WTC11 (cell line): ENCODE results near the gene IGSF1. TPM values are rescaled to one million over a fixed set of nuclear protein-coding genes. Genes with fewer than 3 reads are reported as not detected.
A peak's percentile ranks its signal among the peaks of the same experiment; 100 is the strongest.

Experiments
- ATAC-seq: fragments of 200-7000 bp; cut with Tn5 transposase; 2 replicates; pipeline ENCODE4 v1.10.0; 2021; ENCODE audit warnings: mild to moderate bottlenecking, moderate library complexity
- CTCF ChIA-PET: fragments of 300-600 bp; sonication (Branson Sonifier 250); formaldehyde crosslinking; loops from one replicate; lab custom pipeline; 2021; ENCODE audit warnings: antibody characterized with exemption; lab: Charles Lee
- POLR2A ChIA-PET: fragments of 350-600 bp; sonication (Branson Sonifier 250); formaldehyde crosslinking; loops from one replicate; lab custom pipeline; 2021; ENCODE audit warnings: antibody characterized with exemption; lab: Charles Lee
- DNase-seq: peaks from one replicate; pipeline ENCODE4 v3.0.0; 2021; ENCODE audit warnings: low spot score
- H3K27ac Mint-ChIP-seq: 2 replicates; pipeline ENCODE4 v1.8.0; 2021; ENCODE audit warnings: mixed read lengths
- H3K27me3 Mint-ChIP-seq: 2 replicates; pipeline ENCODE4 v1.8.0; 2021; ENCODE audit warnings: low read depth, mild to moderate bottlenecking, moderate library complexity, mixed read lengths
- H3K36me3 Mint-ChIP-seq: 2 replicates; pipeline ENCODE4 v1.8.0; 2021; ENCODE audit warnings: mixed read lengths
- H3K4me1 Mint-ChIP-seq: 2 replicates; pipeline ENCODE4 v1.8.0; 2022; ENCODE audit warnings: mixed read lengths
- H3K4me3 Mint-ChIP-seq: 2 replicates; pipeline ENCODE4 v1.8.0; 2021; ENCODE audit warnings: mild to moderate bottlenecking, moderate library complexity, mixed read lengths
- H3K9me3 Mint-ChIP-seq: 2 replicates; pipeline ENCODE4 v1.8.0; 2021; ENCODE audit warnings: mixed read lengths
- E2F1 ChIP-seq: sonication (generic); formaldehyde crosslinking; IDR thresholded peaks from 2 replicates; pipeline ENCODE4 v1.8.0; 2022; ENCODE audit warnings: mild to moderate bottlenecking, missing genetic modification reagents
- ETV6 ChIP-seq: sonication (generic); formaldehyde crosslinking; IDR thresholded peaks from 2 replicates; pipeline ENCODE4 v1.8.1; 2022; ENCODE audit warnings: mild to moderate bottlenecking, missing genetic modification reagents
- FOXJ3 ChIP-seq: sonication (generic); formaldehyde crosslinking; IDR thresholded peaks from 2 replicates; pipeline ENCODE4 v1.9.0; 2021; ENCODE audit warnings: missing genetic modification reagents, mild to moderate bottlenecking, borderline replicate concordance
- GTF2I ChIP-seq: fragments of 250-450 bp; sonication (Bioruptor Pico); conservative IDR thresholded peaks from 2 replicates; pipeline ENCODE4 v1.4.0; 2021; ENCODE audit warnings: mild to moderate bottlenecking
- MLX ChIP-seq: sonication (generic); formaldehyde crosslinking; IDR thresholded peaks from 2 replicates; pipeline ENCODE4 v1.8.1; 2023; ENCODE audit warnings: mild to moderate bottlenecking, missing genetic modification reagents, moderate library complexity
- RORB ChIP-seq: fragments of 250-450 bp; sonication (Bioruptor Pico); IDR thresholded peaks from 2 replicates; pipeline ENCODE4 v1.9.0; 2021; ENCODE audit warnings: mild to moderate bottlenecking
- TP53 ChIP-seq: sonication (generic); formaldehyde crosslinking; IDR thresholded peaks from 2 replicates; pipeline ENCODE4 v1.8.1; 2023; ENCODE audit warnings: mild to moderate bottlenecking, missing genetic modification reagents
- ZNF219 ChIP-seq: sonication (generic); formaldehyde crosslinking; IDR thresholded peaks from 2 replicates; pipeline ENCODE4 v1.8.0; 2023; ENCODE audit warnings: missing genetic modification reagents, mild to moderate bottlenecking, borderline replicate concordance
- ZNF532 ChIP-seq: fragments of 250-450 bp; sonication (Bioruptor Pico); IDR thresholded peaks from 2 replicates; pipeline ENCODE4 v1.9.0; 2021; ENCODE audit warnings: mild to moderate bottlenecking, borderline replicate concordance
- total RNA-seq: library from RNA; stranded (reverse); gene quantifications from 3 replicates; pipeline ENCODE4 v1.2.3, GENCODE V29; 2021
- TF ChIP-seq, protein P1 (sequence below): sonication (generic); formaldehyde crosslinking; conservative IDR thresholded peaks from 2 replicates; pipeline ENCODE4 v1.8.1; 2023; ENCODE audit warnings: mild to moderate bottlenecking, low read depth, missing genetic modification reagents, moderate library complexity
- TF ChIP-seq, protein P2 (sequence below): sonication (generic); formaldehyde crosslinking; IDR thresholded peaks from 2 replicates; pipeline ENCODE4 v1.8.1; 2023; ENCODE audit warnings: mild to moderate bottlenecking, missing genetic modification reagents, moderate library complexity
- TF ChIP-seq, protein P3 (sequence below): fragments of 200-600 bp; IDR thresholded peaks from 2 replicates; pipeline ENCODE4 v1.8.0; 2022; ENCODE audit warnings: antibody characterized with exemption

The IGSF1 gene
- total RNA-seq, 1 experiment from 2014 or later = 16.2 TPM

DNA sequence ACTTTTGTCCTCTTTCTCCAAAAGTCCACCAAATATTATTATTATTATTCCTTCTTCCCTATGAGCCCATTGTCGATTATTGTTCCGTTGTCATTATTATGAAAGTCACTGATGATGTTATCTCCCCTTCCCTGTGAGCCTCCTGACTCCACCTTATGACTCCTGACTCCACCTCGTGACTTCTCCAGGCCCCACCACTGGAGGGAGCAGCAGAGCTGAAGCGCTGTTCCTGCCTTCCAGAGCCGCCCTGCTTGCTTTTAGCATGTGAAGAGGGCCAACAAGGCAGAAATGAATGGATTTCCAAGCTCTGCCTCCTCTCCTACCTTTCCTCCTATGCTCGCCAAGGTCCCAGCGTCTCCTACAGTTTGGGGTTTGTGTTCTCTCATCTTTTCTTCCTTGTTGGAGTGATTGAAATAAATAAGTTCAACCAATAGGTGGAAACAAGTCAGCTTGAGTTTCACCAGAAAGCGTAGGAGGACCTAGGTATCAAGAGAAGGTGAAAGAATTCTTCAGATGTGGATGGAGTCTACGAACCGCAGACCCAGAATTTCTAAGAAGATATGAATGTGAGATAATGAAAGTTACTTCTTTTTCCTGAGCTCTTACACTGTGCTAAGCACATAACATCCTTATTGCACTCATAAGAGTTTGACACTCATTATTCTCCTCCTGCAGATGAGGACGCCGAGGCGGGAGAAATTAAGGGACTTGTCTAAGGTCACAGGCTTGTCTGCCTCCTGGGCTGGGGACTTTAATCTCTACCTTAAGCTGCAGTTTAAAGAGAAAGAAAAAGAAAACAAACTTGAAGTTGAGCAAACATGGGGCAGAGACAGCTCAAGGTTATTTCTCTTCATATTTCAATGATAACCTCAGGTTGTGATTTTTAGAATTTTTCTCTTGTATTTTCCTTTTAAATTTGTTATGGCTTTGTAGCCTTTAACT, 26.1 kb downstream of the IGSF1 start:
- no peaks in the 10 kb centered on the region for H3K27me3 Mint-ChIP-seq
- H3K27ac Mint-ChIP-seq = no peak overlapping the region
- CTCF ChIA-PET = interaction anchor here (1.0 to 2.2 kb wide), 11 partner anchors 15 to 413 kb away, joined by 3 to 15 read pairs (median 4); no protein-coding TSS in a partner anchor

DNA sequence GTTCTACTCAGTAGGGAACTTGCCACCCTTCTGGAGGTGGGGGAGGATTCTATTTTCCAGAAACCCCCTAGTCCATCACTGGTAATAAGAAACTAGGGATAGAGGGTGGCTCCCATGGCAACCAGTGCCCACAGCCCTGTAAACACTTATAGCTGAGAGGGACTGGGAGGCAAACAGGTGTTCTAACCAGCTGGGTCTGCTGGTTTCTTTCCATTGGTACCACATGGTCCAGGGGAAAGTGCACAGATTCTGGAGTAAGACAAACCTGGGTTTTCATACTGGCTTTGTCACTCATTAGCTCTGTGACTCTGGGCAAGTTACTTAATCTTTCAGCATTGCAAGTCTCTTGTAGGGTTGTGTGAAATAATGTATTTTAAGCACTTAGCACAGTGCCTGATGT, 26.9 kb downstream of the IGSF1 start:
- ChIA-PET POLR2A (no interaction called here), CTCF (interaction anchor here (1.0 to 2.2 kb wide), 8 partner anchors 24 to 371 kb away, joined by 3 to 15 read pairs (median 4); no protein-coding TSS in a partner anchor)
- Mint-ChIP-seq H3K27ac (no peak overlapping the region), H3K36me3 (no peaks in the 10 kb centered on the region), H3K27me3 (no peaks in the 10 kb centered on the region), H3K4me3 (no peak overlapping the region), H3K4me1 (peaks cover 25% of the 10 kb centered on the region), H3K9me3 (no peaks in the 10 kb centered on the region)
- TF ChIP-seq, protein P1, sequence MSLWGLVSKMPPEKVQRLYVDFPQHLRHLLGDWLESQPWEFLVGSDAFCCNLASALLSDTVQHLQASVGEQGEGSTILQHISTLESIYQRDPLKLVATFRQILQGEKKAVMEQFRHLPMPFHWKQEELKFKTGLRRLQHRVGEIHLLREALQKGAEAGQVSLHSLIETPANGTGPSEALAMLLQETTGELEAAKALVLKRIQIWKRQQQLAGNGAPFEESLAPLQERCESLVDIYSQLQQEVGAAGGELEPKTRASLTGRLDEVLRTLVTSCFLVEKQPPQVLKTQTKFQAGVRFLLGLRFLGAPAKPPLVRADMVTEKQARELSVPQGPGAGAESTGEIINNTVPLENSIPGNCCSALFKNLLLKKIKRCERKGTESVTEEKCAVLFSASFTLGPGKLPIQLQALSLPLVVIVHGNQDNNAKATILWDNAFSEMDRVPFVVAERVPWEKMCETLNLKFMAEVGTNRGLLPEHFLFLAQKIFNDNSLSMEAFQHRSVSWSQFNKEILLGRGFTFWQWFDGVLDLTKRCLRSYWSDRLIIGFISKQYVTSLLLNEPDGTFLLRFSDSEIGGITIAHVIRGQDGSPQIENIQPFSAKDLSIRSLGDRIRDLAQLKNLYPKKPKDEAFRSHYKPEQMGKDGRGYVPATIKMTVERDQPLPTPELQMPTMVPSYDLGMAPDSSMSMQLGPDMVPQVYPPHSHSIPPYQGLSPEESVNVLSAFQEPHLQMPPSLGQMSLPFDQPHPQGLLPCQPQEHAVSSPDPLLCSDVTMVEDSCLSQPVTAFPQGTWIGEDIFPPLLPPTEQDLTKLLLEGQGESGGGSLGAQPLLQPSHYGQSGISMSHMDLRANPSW = no peak
- TF ChIP-seq RORB (CRISPR knock-in tag) (no peak), GTF2I (CRISPR knock-in tag) (no peak), MLX (CRISPR knock-in tag) (no peak), TP53 (CRISPR knock-in tag) (no peak), FOXJ3 (CRISPR knock-in tag) (no peak), ETV6 (CRISPR knock-in tag) (no peak), E2F1 (CRISPR knock-in tag) (no peak)
- no peak for ATAC-seq
- DNase-seq = no peak

More for the DNA sequence above, 26.1 kb downstream of the IGSF1 start:
- no peak for TF ChIP-seq ZNF532 (CRISPR knock-in tag)
- no peak for TF ChIP-seq ZNF219 (CRISPR knock-in tag)
- TF ChIP-seq, protein P2, sequence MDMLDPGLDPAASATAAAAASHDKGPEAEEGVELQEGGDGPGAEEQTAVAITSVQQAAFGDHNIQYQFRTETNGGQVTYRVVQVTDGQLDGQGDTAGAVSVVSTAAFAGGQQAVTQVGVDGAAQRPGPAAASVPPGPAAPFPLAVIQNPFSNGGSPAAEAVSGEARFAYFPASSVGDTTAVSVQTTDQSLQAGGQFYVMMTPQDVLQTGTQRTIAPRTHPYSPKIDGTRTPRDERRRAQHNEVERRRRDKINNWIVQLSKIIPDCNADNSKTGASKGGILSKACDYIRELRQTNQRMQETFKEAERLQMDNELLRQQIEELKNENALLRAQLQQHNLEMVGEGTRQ (CRISPR knock-in tag) = peak; percentile 56; the same call in 1 of the 2 replicates
- TF ChIP-seq, protein P3, sequence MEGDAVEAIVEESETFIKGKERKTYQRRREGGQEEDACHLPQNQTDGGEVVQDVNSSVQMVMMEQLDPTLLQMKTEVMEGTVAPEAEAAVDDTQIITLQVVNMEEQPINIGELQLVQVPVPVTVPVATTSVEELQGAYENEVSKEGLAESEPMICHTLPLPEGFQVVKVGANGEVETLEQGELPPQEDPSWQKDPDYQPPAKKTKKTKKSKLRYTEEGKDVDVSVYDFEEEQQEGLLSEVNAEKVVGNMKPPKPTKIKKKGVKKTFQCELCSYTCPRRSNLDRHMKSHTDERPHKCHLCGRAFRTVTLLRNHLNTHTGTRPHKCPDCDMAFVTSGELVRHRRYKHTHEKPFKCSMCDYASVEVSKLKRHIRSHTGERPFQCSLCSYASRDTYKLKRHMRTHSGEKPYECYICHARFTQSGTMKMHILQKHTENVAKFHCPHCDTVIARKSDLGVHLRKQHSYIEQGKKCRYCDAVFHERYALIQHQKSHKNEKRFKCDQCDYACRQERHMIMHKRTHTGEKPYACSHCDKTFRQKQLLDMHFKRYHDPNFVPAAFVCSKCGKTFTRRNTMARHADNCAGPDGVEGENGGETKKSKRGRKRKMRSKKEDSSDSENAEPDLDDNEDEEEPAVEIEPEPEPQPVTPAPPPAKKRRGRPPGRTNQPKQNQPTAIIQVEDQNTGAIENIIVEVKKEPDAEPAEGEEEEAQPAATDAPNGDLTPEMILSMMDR = peak; percentile 43
- H3K9me3 Mint-ChIP-seq = no peaks in the 10 kb centered on the region
- H3K4me1 Mint-ChIP-seq = peaks cover 25% of the 10 kb centered on the region
- peak; percentile 96 for ATAC-seq
- POLR2A ChIA-PET = interaction anchor here (1.2 kb wide), 1 partner anchor 26 kb away, joined by 4 read pairs; the partner anchor contains the start of gene IGSF1
- H3K4me3 Mint-ChIP-seq = no peak overlapping the region
- H3K36me3 Mint-ChIP-seq = no peaks in the 10 kb centered on the region
- DNase-seq = peak; percentile 77
